HepG2 (cell line): ENCODE measurements around the gene CD248. TPM values are rescaled to one million over a fixed set of nuclear protein-coding genes. Genes with fewer than 3 reads are reported as not detected.
A peak's percentile ranks its signal among the peaks of the same experiment; 100 is the strongest.

ENCODE experiments used
- HOXA5 ChIP-seq: sonication (generic); formaldehyde crosslinking; IDR thresholded peaks from 2 replicates; pipeline ENCODE4 v1.4.0; 2020; ENCODE audit warnings: missing genetic modification reagents
- IKZF1 ChIP-seq: fragments of 450-650 bp; IDR thresholded peaks from 2 replicates; pipeline ENCODE4 v1.7.1; 2016
- KDM4B ChIP-seq: sonication (generic); formaldehyde crosslinking; IDR thresholded peaks from 2 replicates; pipeline ENCODE4 v1.4.0; 2020; ENCODE audit warnings: missing genetic modification reagents
- KDM6A ChIP-seq: IDR thresholded peaks from 2 replicates; pipeline ENCODE4 v1.6.1; 2016; ENCODE audit warnings: low read depth
- PHB2 ChIP-seq: fragments of 450-650 bp; IDR thresholded peaks from 2 replicates; pipeline ENCODE4 v1.6.1; 2018; ENCODE audit not compliant: partially characterized antibody
- RBAK ChIP-seq: sonication (generic); formaldehyde crosslinking; IDR thresholded peaks from 2 replicates; pipeline ENCODE4 v1.5.1; 2020; ENCODE audit warnings: mild to moderate bottlenecking, missing genetic modification reagents
- SMAD9 ChIP-seq: sonication (generic); formaldehyde crosslinking; IDR thresholded peaks from 2 replicates; pipeline ENCODE4 v1.5.1; 2020; ENCODE audit warnings: mild to moderate bottlenecking, missing genetic modification reagents
- SMARCE1 ChIP-seq: fragments of 450-650 bp; IDR thresholded peaks from 2 replicates; pipeline ENCODE4 v1.6.1; 2017; ENCODE audit warnings: borderline replicate concordance
- TCF12 ChIP-seq, 2 experiments: fragments of 450-650 bp in 1 of 2; sonication (generic) in 1 of 2; formaldehyde crosslinking in 1 of 2; IDR thresholded peaks; 2 replicates each; pipeline versions ENCODE4 v1.6.1 to v1.8.0; 2017 to 2022; ENCODE audit warnings: antibody characterized with exemption in 1 of 2, mild to moderate bottlenecking in 1 of 2, missing genetic modification reagents in 1 of 2, moderate library complexity in 1 of 2
- ZNF256 ChIP-seq: sonication (generic); formaldehyde crosslinking; conservative IDR thresholded peaks from 2 replicates; pipeline ENCODE4 v1.4.0; 2020; ENCODE audit warnings: missing genetic modification reagents
- ZNF3 ChIP-seq: IDR thresholded peaks from 2 replicates; pipeline ENCODE4 v1.7.0; 2017; ENCODE audit warnings: inconsistent platforms
- ZNF382 ChIP-seq: sonication (generic); formaldehyde crosslinking; IDR thresholded peaks from 2 replicates; pipeline ENCODE4 v1.5.0; 2020; ENCODE audit warnings: missing genetic modification reagents, mild to moderate bottlenecking, borderline replicate concordance
- ZNF562 ChIP-seq: sonication (generic); formaldehyde crosslinking; IDR thresholded peaks from 2 replicates; pipeline ENCODE4 v1.8.0; 2022; ENCODE audit warnings: missing genetic modification reagents, borderline replicate concordance
- ZNF776 ChIP-seq: sonication (generic); formaldehyde crosslinking; IDR thresholded peaks from 2 replicates; pipeline ENCODE4 v1.4.0; 2020; ENCODE audit warnings: mild to moderate bottlenecking, missing genetic modification reagents
- polyA plus RNA-seq, 8 experiments: library from polyadenylated mRNA; depleted of rRNA in 3 of 8; stranded (reverse) in 7 of 8; unstranded in 1 of 8; fragments of >200 nt; fragmentation: Illumina TruSeq in 4 of 8; extraction: Trizol in 4 of 8; gene quantifications; 2 replicates each; pipeline versions ENCODE4 v1.2.1 to v1.2.3, GENCODE V29; 2011 to 2016; ENCODE audit warnings: low read depth in 4 of 8, missing spikeins in 1 of 8, mixed read lengths in 1 of 8; ENCODE audit not compliant: insufficient read depth in 1 of 8
- total RNA-seq, 5 experiments: library from RNA; depleted of rRNA; stranded (reverse); fragments of >200 nt; fragmentation: Illumina TruSeq; extraction: Trizol; gene quantifications; 2 replicates each; pipeline ENCODE4 v1.2.3, GENCODE V29; 2016; ENCODE audit warnings: low read depth in 1 of 5
- TF ChIP-seq, protein P1 (sequence below): sonication (generic); formaldehyde crosslinking; IDR thresholded peaks from 2 replicates; pipeline ENCODE4 v1.4.0; 2020; ENCODE audit warnings: missing genetic modification reagents
- TF ChIP-seq, protein P2 (sequence below): sonication (generic); formaldehyde crosslinking; IDR thresholded peaks from 2 replicates; pipeline ENCODE4 v1.4.0; 2020; ENCODE audit warnings: mild to moderate bottlenecking, missing genetic modification reagents

The CD248 gene
- total and polyA plus RNA-seq, 2 of the 13 experiments (the other 11 are each of a cell fraction or from before 2014, with no cell fraction given) = 0.25 to 0.35 TPM

DNA sequence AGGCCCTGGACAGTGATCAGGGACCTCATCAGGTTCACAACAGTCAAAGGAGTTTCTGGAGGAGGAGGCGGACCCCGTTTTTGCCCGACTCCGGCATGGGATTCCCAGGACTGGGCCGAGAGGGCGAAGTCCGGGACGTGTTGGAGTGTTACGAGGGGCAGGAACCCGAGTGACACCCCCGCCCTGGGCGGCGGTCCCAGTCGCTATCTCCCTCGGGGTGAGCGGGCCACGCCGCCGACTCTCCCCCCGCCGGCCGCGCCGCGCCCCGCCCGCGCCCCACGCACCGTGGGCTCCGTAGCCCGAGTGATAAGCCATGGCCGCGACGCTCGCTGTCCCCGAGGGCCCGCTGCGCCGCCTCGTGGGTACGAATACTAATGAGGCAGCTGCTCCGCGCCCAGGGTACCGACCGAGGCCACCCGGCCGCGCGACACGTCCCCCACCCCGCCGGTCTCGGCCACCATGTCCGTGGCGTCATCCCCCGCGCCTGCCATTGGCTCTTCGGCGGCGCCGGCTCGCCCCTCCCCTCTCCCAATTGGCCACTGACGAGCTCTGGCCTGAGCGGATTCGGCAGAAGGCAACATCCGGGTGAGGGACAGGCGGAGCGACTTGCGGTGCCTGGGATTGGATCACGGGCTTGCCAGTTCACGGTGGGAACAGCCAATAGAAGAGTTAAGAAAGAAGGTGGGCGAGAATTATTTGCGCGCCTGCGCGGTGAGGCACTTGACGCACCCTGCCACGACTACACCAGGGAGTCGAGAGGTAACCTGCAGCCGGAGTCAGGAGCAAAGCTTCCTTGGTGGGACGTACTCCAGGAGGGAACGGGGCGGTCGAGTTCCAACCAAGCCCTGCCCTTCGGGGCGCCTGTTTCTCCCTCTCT is 27.9 kb downstream of the CD248 start, which contains the start of gene YIF1A (continued):
- TF ChIP-seq RBAK (no peak), KDM4B (CRISPR knock-in tag) (peak; percentile 80; the same call in 1 of the 2 replicates), ZNF776 (CRISPR knock-in tag) (peak; percentile 76; the same call in 1 of the 2 replicates), ZNF256 (0 out of 2 replicates have a peak, but pooled peaks have one; percentile 12), PHB2 (no peak), ZNF562 (no peak), IKZF1 (no peak), SMAD9 (CRISPR knock-in tag) (no peak; the same call in 1 of the 2 replicates), SMARCE1 (no peak), ZNF3 (CRISPR knock-in tag) (no peak), KDM6A (CRISPR knock-in tag) (no peak), HOXA5 (CRISPR knock-in tag) (no peak), TCF12 (IDR thresholded peaks at IDR 0.05) (no peak), TCF12 (CRISPR knock-in tag; IDR thresholded peaks at IDR 0.05) (no peak), ZNF382 (CRISPR knock-in tag) (no peak)
- TF ChIP-seq, protein P1, sequence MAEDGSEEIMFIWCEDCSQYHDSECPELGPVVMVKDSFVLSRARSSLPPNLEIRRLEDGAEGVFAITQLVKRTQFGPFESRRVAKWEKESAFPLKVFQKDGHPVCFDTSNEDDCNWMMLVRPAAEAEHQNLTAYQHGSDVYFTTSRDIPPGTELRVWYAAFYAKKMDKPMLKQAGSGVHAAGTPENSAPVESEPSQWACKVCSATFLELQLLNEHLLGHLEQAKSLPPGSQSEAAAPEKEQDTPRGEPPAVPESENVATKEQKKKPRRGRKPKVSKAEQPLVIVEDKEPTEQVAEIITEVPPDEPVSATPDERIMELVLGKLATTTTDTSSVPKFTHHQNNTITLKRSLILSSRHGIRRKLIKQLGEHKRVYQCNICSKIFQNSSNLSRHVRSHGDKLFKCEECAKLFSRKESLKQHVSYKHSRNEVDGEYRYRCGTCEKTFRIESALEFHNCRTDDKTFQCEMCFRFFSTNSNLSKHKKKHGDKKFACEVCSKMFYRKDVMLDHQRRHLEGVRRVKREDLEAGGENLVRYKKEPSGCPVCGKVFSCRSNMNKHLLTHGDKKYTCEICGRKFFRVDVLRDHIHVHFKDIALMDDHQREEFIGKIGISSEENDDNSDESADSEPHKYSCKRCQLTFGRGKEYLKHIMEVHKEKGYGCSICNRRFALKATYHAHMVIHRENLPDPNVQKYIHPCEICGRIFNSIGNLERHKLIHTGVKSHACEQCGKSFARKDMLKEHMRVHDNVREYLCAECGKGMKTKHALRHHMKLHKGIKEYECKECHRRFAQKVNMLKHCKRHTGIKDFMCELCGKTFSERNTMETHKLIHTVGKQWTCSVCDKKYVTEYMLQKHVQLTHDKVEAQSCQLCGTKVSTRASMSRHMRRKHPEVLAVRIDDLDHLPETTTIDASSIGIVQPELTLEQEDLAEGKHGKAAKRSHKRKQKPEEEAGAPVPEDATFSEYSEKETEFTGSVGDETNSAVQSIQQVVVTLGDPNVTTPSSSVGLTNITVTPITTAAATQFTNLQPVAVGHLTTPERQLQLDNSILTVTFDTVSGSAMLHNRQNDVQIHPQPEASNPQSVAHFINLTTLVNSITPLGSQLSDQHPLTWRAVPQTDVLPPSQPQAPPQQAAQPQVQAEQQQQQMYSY (CRISPR knock-in tag) = 0 out of 2 replicates have a peak, but pooled peaks have one; percentile 7
- TF ChIP-seq, protein P2, sequence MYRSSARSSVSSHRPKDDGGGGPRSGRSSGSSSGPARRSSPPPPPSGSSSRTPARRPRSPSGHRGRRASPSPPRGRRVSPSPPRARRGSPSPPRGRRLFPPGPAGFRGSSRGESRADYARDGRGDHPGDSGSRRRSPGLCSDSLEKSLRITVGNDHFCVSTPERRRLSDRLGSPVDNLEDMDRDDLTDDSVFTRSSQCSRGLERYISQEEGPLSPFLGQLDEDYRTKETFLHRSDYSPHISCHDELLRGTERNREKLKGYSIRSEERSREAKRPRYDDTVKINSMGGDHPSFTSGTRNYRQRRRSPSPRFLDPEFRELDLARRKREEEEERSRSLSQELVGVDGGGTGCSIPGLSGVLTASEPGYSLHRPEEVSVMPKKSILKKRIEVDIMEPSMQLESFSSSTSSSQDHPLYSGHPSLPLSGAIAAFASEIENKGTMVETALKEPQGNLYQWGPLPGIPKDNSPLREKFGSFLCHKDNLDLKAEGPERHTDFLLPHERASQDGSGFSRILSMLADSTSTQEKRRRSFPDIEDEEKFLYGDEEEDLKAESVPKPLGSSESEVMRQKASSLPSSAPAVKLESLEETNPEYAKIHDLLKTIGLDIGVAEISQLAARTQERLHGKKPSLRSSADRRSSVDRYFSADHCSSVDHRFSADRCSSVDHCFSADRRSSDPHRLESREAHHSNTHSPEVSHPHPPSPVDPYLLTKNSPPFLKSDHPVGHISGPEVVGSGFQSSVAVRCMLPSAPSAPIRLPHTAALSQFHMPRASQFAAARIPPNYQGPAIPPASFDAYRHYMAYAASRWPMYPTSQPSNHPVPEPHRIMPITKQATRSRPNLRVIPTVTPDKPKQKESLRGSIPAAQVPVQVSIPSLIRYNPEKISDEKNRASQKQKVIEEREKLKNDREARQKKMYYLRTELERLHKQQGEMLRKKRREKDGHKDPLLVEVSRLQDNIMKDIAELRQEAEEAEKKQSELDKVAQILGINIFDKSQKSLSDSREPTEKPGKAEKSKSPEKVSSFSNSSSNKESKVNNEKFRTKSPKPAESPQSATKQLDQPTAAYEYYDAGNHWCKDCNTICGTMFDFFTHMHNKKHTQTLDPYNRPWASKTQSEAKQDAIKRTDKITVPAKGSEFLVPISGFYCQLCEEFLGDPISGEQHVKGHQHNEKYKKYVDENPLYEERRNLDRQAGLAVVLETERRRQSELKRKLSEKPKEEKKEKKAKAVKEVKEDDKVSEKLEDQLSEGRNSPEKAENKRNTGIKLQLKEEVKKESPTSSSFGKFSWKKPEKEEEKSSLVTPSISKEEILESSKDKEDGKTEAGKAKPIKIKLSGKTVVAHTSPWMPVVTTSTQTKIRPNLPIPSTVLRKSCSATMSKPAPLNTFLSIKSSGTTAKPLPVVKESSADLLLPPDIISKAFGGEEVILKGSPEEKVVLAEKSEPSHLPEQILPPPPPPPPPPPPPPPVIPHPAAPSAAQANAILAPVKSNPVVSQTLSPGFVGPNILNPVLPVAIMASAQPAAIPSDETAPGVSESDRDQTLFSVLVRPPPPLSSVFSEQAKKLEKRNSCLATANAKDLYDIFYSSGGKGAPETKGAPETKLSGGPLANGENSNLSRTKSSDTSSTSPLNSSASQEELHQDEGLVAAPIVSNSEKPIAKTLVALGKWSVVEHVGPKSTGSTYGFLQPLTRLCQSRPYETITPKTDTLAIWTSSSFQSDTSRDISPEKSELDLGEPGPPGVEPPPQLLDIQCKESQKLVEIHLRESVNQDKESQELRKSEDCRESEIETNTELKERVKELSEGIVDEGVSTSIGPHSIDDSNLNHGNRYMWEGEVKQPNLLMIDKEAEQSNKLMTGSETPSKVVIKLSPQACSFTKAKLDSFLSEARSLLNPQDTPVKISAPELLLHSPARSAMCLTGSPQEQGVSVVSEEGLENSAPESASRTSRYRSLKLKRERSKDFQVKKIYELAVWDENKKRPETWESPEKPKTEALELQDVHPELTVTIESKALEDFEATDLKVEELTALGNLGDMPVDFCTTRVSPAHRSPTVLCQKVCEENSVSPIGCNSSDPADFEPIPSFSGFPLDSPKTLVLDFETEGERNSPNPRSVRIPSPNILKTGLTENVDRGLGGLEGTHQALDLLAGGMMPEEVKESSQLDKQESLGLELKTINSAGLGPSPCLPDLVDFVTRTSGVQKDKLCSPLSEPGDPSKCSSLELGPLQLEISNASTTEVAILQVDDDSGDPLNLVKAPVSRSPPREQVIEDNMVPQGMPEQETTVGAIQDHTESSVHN (CRISPR knock-in tag) = no peak
